ENCODE results near the gene C2CD4B.

Gene C2CD4B

GRCh38 chr15:62165793-62166375 lies 799 bp upstream of the C2CD4B start:
- TF ChIP-seq, protein P1, sequence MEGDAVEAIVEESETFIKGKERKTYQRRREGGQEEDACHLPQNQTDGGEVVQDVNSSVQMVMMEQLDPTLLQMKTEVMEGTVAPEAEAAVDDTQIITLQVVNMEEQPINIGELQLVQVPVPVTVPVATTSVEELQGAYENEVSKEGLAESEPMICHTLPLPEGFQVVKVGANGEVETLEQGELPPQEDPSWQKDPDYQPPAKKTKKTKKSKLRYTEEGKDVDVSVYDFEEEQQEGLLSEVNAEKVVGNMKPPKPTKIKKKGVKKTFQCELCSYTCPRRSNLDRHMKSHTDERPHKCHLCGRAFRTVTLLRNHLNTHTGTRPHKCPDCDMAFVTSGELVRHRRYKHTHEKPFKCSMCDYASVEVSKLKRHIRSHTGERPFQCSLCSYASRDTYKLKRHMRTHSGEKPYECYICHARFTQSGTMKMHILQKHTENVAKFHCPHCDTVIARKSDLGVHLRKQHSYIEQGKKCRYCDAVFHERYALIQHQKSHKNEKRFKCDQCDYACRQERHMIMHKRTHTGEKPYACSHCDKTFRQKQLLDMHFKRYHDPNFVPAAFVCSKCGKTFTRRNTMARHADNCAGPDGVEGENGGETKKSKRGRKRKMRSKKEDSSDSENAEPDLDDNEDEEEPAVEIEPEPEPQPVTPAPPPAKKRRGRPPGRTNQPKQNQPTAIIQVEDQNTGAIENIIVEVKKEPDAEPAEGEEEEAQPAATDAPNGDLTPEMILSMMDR (IDR thresholded peaks at IDR 0.05; ENCODE audit: insufficient read depth, low read length, poor library complexity, severe bottlenecking) = no peak
- no peak for TF ChIP-seq EZH2phosphoT487 (conservative IDR thresholded peaks at IDR 0.05; ENCODE audit: low read length)
- no peak overlapping the region for H3K9ac ChIP-seq (ENCODE audit: low read length)
- H3K27me3 ChIP-seq (ENCODE audit: low read length) = no peaks in the 10 kb centered on the region
- no peak overlapping the region for H2AFZ ChIP-seq (ENCODE audit: low read depth, low read length, severe bottlenecking)
- H3K36me3 ChIP-seq (ENCODE audit: low read length) = no peaks in the 10 kb centered on the region
- H3K27ac ChIP-seq (ENCODE audit: low read depth, low read length) = no peak overlapping the region
- no peaks in the 10 kb centered on the region for H3K9me2 ChIP-seq (replicated peaks; ENCODE audit: insufficient read depth, low read length)
- no peaks in the 10 kb centered on the region for H3K79me2 ChIP-seq (ENCODE audit: insufficient read depth, low read length)
- H3K4me3 ChIP-seq (ENCODE audit: insufficient read depth, low read length, poor library complexity, severe bottlenecking) = no peak overlapping the region
- no peaks in the 10 kb centered on the region for H3K9me3 ChIP-seq (ENCODE audit: insufficient read depth, low read length)
- H4K20me1 ChIP-seq (ENCODE audit: low read depth, low read length) = no peaks in the 10 kb centered on the region
- no peaks in the 10 kb centered on the region for H3F3A ChIP-seq (ENCODE audit: insufficient read depth)
- no peak overlapping the region for H3K4me2 ChIP-seq (ENCODE audit: low read depth, low read length, poor library complexity, severe bottlenecking)

- TF ChIP-seq EZH2phosphoT487 (conservative IDR thresholded peaks at IDR 0.05; ENCODE audit: low read length) = no peak
- TF ChIP-seq, protein P1 (IDR thresholded peaks at IDR 0.05; ENCODE audit: insufficient read depth, low read length, poor library complexity, severe bottlenecking) = no peak
- Histone ChIP-seq H3F3A (ENCODE audit: insufficient read depth) (no peaks in the 10 kb centered on the region), H3K9ac (ENCODE audit: low read length) (no peak overlapping the region), H3K36me3 (ENCODE audit: low read length) (no peaks in the 10 kb centered on the region), H4K20me1 (ENCODE audit: low read depth, low read length) (no peaks in the 10 kb centered on the region), H3K4me2 (ENCODE audit: low read depth, low read length, poor library complexity, severe bottlenecking) (no peak overlapping the region), H3K9me2 (replicated peaks; ENCODE audit: insufficient read depth, low read length) (no peaks in the 10 kb centered on the region), H3K79me2 (ENCODE audit: insufficient read depth, low read length) (no peaks in the 10 kb centered on the region), H3K4me3 (ENCODE audit: insufficient read depth, low read length, poor library complexity, severe bottlenecking) (no peak overlapping the region), H2AFZ (ENCODE audit: low read depth, low read length, severe bottlenecking) (no peak overlapping the region), H3K27me3 (ENCODE audit: low read length) (no peaks in the 10 kb centered on the region), H3K9me3 (ENCODE audit: insufficient read depth, low read length) (no peaks in the 10 kb centered on the region), H3K27ac (ENCODE audit: low read depth, low read length) (no peak overlapping the region)
Measured at GRCh38 chr15:62164396-62165103, 535 bp downstream of the C2CD4B start.

- H3K9me3 ChIP-seq (ENCODE audit: insufficient read depth, low read length) = no peaks in the 10 kb centered on the region
- no peaks in the 10 kb centered on the region for H4K20me1 ChIP-seq (ENCODE audit: low read depth, low read length)
- H3K27ac ChIP-seq (ENCODE audit: low read depth, low read length) = no peak overlapping the region
- H3K4me3 ChIP-seq (ENCODE audit: insufficient read depth, low read length, poor library complexity, severe bottlenecking) = no peak overlapping the region
- H3K36me3 ChIP-seq (ENCODE audit: low read length) = no peaks in the 10 kb centered on the region
- H3K27me3 ChIP-seq (ENCODE audit: low read length) = no peaks in the 10 kb centered on the region
- H3K9me2 ChIP-seq (replicated peaks; ENCODE audit: insufficient read depth, low read length) = no peaks in the 10 kb centered on the region
- H2AFZ ChIP-seq (ENCODE audit: low read depth, low read length, severe bottlenecking) = no peak overlapping the region
- H3K9ac ChIP-seq (ENCODE audit: low read length) = no peak overlapping the region
- no peak for TF ChIP-seq EZH2phosphoT487 (conservative IDR thresholded peaks at IDR 0.05; ENCODE audit: low read length)
- H3K79me2 ChIP-seq (ENCODE audit: insufficient read depth, low read length) = no peaks in the 10 kb centered on the region
- no peak overlapping the region for H3K4me2 ChIP-seq (ENCODE audit: low read depth, low read length, poor library complexity, severe bottlenecking)
- no peaks in the 10 kb centered on the region for H3F3A ChIP-seq (ENCODE audit: insufficient read depth)
Measured at GRCh38 chr15:62164014-62164395, 1.1 kb downstream of the C2CD4B start.

- H3K9ac ChIP-seq (ENCODE audit: low read length) = no peak overlapping the region
- no peak overlapping the region for H2AFZ ChIP-seq (ENCODE audit: low read depth, low read length, severe bottlenecking)
- no peaks in the 10 kb centered on the region for H3K27me3 ChIP-seq (ENCODE audit: low read length)
Measured at GRCh38 chr15:62163397-62164013, 1.6 kb downstream of the C2CD4B start.

More at GRCh38 chr15:62163397-62164013, 1.6 kb downstream of the C2CD4B start:
- TF ChIP-seq EZH2phosphoT487 (conservative IDR thresholded peaks at IDR 0.05; ENCODE audit: low read length) = no peak
- TF ChIP-seq, protein P1 (IDR thresholded peaks at IDR 0.05; ENCODE audit: insufficient read depth, low read length, poor library complexity, severe bottlenecking) = no peak
- Histone ChIP-seq H3F3A (ENCODE audit: insufficient read depth) (no peaks in the 10 kb centered on the region), H3K4me3 (ENCODE audit: insufficient read depth, low read length, poor library complexity, severe bottlenecking) (no peak overlapping the region), H3K9me2 (replicated peaks; ENCODE audit: insufficient read depth, low read length) (no peaks in the 10 kb centered on the region), H3K4me2 (ENCODE audit: low read depth, low read length, poor library complexity, severe bottlenecking) (no peak overlapping the region), H3K79me2 (ENCODE audit: insufficient read depth, low read length) (no peaks in the 10 kb centered on the region), H3K27ac (ENCODE audit: low read depth, low read length) (no peak overlapping the region), H3K36me3 (ENCODE audit: low read length) (no peaks in the 10 kb centered on the region), H3K9me3 (ENCODE audit: insufficient read depth, low read length) (no peaks in the 10 kb centered on the region), H4K20me1 (ENCODE audit: low read depth, low read length) (no peaks in the 10 kb centered on the region)
